Neutrophil (primary cell): ENCODE measurements around the gene COG7.

Experiments
- H3K27ac ChIP-seq: fragments of 200-600 bp; sonication (generic); 2 replicates; pipeline ENCODE4 v1.5.1; 2016; ENCODE audit warnings: mild to moderate bottlenecking, moderate library complexity
- H3K27me3 ChIP-seq: fragments of 200-600 bp; sonication (generic); 2 replicates; pipeline ENCODE4 v1.6.0; 2016; ENCODE audit warnings: mild to moderate bottlenecking
- H3K36me3 ChIP-seq: fragments of 200-600 bp; sonication (generic); 2 replicates; pipeline ENCODE4 v1.5.1; 2017
- H3K4me1 ChIP-seq, 2 experiments: fragments of 200-600 bp in 1 of 2; sonication (generic) in 1 of 2; 1 replicate in 1 of 2; 2 replicates in 1 of 2; pipeline versions ENCODE4 v1.5.1 to v1.6.1; 2013 to 2016; ENCODE audit warnings: low read depth in 1 of 2, low read length in 1 of 2, mild to moderate bottlenecking in 1 of 2, moderate library complexity in 1 of 2; ENCODE audit not compliant: control insufficient read depth in 1 of 2, insufficient read depth in 1 of 2
- H3K4me3 ChIP-seq, 2 experiments: fragments of 200-600 bp in 1 of 2; sonication (generic) in 1 of 2; 1 replicate in 1 of 2; 2 replicates in 1 of 2; pipeline ENCODE4 v1.5.1; 2013 to 2016; ENCODE audit warnings: low read depth in 1 of 2, low read length in 1 of 2, mild to moderate bottlenecking in 1 of 2, moderate library complexity in 1 of 2
- H3K9me3 ChIP-seq: fragments of 200-600 bp; sonication (generic); 2 replicates; pipeline ENCODE4 v1.5.1; 2016
- TF ChIP-seq, protein P1 (sequence below): fragments of 200-600 bp; sonication (generic); IDR thresholded peaks from 2 replicates; pipeline ENCODE4 v1.5.1; 2016; ENCODE audit warnings: antibody characterized with exemption

COG7 gene

DNA sequence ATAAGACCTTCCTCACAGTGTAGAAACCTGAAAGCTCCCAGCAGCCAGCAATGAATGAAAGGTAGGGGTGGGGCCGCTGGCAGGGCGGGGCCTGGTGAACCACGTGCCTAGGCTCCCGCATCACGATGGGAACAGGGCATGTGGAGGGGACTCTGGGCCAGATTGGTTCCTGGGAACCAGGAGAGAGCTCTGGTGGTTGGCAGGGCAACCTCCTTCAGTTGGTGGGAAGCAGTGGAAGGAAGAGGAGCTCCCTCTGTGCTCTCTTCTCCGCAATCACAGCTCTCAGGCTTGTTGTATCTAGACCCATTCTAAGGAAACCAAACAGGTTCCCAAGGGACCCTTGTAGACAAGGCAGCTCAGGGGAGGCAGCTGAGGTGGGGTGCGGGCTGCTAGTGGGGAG is 46.8 kb upstream of the COG7 start:
- Histone ChIP-seq H3K9me3 (no peaks in the 10 kb centered on the region), H3K27ac (no peak overlapping the region), H3K4me3 (no peak overlapping the region), H3K27me3 (no peaks in the 10 kb centered on the region), H3K36me3 (peaks cover 5% of the 10 kb centered on the region), H3K4me1 (peaks cover 12 to 16% of the 10 kb centered on the region in 2 experiments)
- TF ChIP-seq, protein P1, sequence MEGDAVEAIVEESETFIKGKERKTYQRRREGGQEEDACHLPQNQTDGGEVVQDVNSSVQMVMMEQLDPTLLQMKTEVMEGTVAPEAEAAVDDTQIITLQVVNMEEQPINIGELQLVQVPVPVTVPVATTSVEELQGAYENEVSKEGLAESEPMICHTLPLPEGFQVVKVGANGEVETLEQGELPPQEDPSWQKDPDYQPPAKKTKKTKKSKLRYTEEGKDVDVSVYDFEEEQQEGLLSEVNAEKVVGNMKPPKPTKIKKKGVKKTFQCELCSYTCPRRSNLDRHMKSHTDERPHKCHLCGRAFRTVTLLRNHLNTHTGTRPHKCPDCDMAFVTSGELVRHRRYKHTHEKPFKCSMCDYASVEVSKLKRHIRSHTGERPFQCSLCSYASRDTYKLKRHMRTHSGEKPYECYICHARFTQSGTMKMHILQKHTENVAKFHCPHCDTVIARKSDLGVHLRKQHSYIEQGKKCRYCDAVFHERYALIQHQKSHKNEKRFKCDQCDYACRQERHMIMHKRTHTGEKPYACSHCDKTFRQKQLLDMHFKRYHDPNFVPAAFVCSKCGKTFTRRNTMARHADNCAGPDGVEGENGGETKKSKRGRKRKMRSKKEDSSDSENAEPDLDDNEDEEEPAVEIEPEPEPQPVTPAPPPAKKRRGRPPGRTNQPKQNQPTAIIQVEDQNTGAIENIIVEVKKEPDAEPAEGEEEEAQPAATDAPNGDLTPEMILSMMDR, result no peak

GRCh38 chr16:23498863-23499262 is 45.9 kb upstream of the COG7 start:
- Histone ChIP-seq H3K27me3 (no peaks in the 10 kb centered on the region), H3K4me3 (no peak overlapping the region), H3K9me3 (no peaks in the 10 kb centered on the region), H3K4me1 (peaks cover 3 to 8% of the 10 kb centered on the region in 2 experiments), H3K36me3 (peaks cover 14% of the 10 kb centered on the region), H3K27ac (no peak overlapping the region)
- TF ChIP-seq, protein P1, result no peak

DNA sequence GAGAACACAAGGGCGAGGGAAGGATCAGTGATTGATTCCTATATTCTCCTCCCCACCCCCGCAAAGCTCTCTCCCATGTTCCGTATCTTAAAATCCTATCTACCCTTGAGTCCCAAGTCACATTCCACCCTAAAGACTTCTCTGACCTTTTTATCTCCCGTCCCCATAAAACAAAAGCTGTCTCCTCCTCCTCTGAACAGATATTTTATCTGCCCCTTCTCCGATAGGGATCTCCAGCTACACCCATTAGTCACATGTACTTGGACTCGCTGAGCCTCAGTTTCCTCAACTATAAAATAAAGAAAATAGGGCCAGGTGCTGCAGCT is 44.5 kb upstream of the COG7 start:
- Histone ChIP-seq H3K4me3 (no peak overlapping the region), H3K36me3 (peaks cover 28% of the 10 kb centered on the region), H3K27ac (no peak overlapping the region), H3K9me3 (no peaks in the 10 kb centered on the region), H3K27me3 (no peaks in the 10 kb centered on the region), H3K4me1 (peaks cover 3 to 8% of the 10 kb centered on the region in 2 experiments)
- TF ChIP-seq, protein P1, result no peak

DNA sequence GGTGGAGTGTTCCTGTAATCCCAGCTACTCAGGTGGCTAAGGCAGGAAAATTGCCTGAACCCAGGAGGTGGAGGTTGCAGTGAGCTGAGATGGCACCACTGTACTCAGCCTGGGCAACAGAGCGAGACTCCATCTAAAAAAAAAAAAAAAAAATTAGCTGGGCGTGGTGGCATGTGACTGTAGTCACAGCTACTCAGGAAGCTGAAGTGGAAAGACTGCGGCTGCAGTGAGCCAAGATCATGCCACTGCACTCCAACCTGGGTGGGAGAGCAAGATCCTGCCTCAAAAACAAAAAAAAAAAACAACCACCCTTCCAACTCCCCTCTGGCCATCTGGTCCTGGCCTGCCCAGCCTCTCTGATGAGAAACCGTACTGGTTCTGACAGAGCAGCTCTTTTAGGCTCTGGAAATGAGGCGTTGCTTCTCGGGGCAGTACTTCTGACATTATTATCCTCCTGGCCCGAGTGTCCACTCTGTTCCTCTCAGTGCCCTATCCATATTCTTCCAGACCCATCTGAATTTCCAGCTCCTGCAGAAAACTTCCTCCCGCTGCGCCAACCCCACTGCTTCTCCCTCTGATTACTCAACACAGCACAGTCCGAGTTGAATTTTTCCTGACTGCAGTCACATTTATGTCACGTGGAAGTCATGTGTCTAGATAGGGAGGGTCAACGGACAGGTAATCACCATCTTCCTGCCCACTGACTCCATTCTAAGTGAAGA is 44.0 kb upstream of the COG7 start:
- peaks cover 33% of the 10 kb centered on the region for H3K36me3 ChIP-seq

DNA sequence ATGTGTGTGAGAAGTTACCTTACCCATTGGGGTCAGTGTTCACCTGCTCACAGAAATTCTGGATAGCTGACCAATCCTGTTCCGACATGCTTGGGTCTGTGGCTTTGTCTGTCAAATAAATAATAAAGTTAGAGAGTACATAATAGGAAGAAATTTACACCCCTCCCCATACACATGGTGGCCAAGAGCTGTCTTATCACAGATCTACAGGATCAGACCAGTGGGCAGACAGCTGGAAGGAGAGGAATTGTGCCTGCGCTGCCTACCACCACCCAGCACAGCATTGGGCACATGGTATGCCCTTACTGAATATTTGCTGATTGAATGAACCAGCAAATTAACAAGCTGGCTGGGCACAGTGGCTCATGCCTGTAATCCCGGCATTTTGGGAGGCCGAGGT is 42.7 kb upstream of the COG7 start:
- no peaks in the 10 kb centered on the region for H3K9me3 ChIP-seq
- no peak overlapping the region for H3K4me3 ChIP-seq
- H3K36me3 ChIP-seq, result peaks cover 38% of the 10 kb centered on the region
- no peak overlapping the region for H3K27ac ChIP-seq
- no peaks in the 10 kb centered on the region for H3K27me3 ChIP-seq
- TF ChIP-seq, protein P1, result no peak
- H3K4me1 ChIP-seq, result peaks cover 1 to 3% of the 10 kb centered on the region in 2 experiments

More for the DNA sequence above, 44.0 kb upstream of the COG7 start:
- Histone ChIP-seq H3K4me1 (peaks cover 3 to 8% of the 10 kb centered on the region in 2 experiments), H3K4me3 (no peak overlapping the region), H3K27me3 (no peaks in the 10 kb centered on the region), H3K27ac (no peak overlapping the region), H3K9me3 (no peaks in the 10 kb centered on the region)
- TF ChIP-seq, protein P1, result no peak
